Retinal pigment epithelial cell (primary cell): ENCODE data around the gene STIMATE.

Experiments used
- DNase-seq: peaks from one replicate; pipeline ENCODE4 v3.0.0-alpha.2; 2010; ENCODE audit warnings: low read depth
- H3K4me3 ChIP-seq: 2 replicates; pipeline ENCODE4 v1.5.1; 2011; ENCODE audit warnings: mild to moderate bottlenecking, low read length, control low read depth, moderate library complexity
- CTCF ChIP-seq: conservative IDR thresholded peaks from 2 replicates; pipeline ENCODE4 v1.5.1; 2011; ENCODE audit warnings: low read depth, low read length, control low read depth, inconsistent platforms

The STIMATE gene

GRCh38 chr3:52827441-52827840, 69.9 kb downstream of the STIMATE start:
- no peak for DNase-seq
- TF ChIP-seq CTCF: no peak

GRCh38 chr3:52824037-52824436, 73.3 kb downstream of the STIMATE start:
- TF ChIP-seq CTCF: no peak
- no peak for DNase-seq
- no peak overlapping the region for H3K4me3 ChIP-seq

More at GRCh38 chr3:52827441-52827840, 69.9 kb downstream of the STIMATE start:
- no peak overlapping the region for H3K4me3 ChIP-seq

GRCh38 chr3:52822363-52822762, 75.0 kb downstream of the STIMATE start:
- TF ChIP-seq CTCF: no peak
- no peak overlapping the region for H3K4me3 ChIP-seq
- DNase-seq: no peak

GRCh38 chr3:52820736-52821135, 76.6 kb downstream of the STIMATE start:
- peak; percentile 88 for TF ChIP-seq CTCF
- no peak for DNase-seq
- H3K4me3 ChIP-seq: no peak overlapping the region

- no peak for DNase-seq
- TF ChIP-seq CTCF: no peak
- no peak overlapping the region for H3K4me3 ChIP-seq
Measured at GRCh38 chr3:52819936-52820335, 77.4 kb downstream of the STIMATE start.

GRCh38 chr3:52817860-52818259, 79.5 kb downstream of the STIMATE start:
- DNase-seq: no peak
- H3K4me3 ChIP-seq: no peak overlapping the region
- no peak for TF ChIP-seq CTCF

GRCh38 chr3:52817221-52817620, 80.1 kb downstream of the STIMATE start:
- no peak for TF ChIP-seq CTCF
- DNase-seq: no peak
- no peak overlapping the region for H3K4me3 ChIP-seq
